ENCODE data around the gene SELENOO. TPM values are rescaled to one million over a fixed set of nuclear protein-coding genes. Genes with fewer than 3 reads are reported as not detected.

The SELENOO gene
- total and polyA plus RNA-seq, 2 donors from 2014 or later = 19.7 to 42.8 TPM

DNA sequence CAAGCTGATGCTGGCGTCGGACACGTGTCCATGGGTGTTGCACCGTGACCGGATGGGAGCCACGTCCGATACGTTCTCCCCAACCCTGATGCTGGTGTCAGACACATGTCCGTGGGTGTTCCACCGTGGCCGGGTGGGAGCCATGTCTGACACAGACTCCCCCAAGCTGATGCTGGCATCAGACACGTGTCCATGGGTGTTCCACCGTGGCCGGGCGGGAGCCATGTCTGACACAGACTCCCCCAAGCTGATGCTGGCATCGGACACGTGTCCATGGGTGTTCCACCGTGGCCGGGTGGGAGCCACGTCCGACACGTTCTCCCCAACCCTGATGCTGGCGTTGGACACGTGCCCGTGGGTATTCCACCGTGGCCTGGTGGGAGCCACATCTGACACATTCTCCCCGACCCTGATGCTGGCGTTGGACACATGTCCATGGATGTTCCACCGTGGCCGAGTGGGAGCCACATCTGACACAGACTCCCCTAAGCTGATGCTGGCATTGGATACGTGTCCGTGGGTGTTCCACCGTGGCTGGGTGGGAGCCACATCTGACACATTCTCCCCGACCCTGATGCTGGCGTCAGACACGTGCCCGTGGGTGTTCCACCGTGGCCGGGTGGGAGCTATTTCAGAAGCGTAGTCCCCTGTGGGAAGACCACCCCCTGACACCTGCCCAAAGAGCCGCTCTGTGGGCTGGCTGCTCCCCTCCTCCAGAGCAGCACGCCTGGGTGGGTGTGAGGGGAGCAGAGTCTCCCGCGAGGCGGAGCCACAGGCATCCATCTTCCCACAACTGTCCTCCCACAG lies 20.0 kb downstream of the SELENOO start:
- intact Hi-C loops (cut with DNase I) = no loop called here
- Histone ChIP-seq H3K27me3 (ENCODE audit: control insufficient read depth, insufficient read depth, low read length) (no peaks in the 10 kb centered on the region), H3K9ac (ENCODE audit: low read length in 3 of 3) (no peak overlapping the region), H3K4me3 (ENCODE audit: low read length in 3 of 3) (no peak overlapping the region), H3K9me3 (ENCODE audit: control insufficient read depth in 2 of 3, insufficient read depth in 1 of 3, low read length in 3 of 3) (no peaks in the 10 kb centered on the region), H3K27ac (ENCODE audit: low read depth in 2 of 2, low read length in 2 of 2) (no peak overlapping the region), H3K36me3 (ENCODE audit: control insufficient read depth in 2 of 3, insufficient read depth in 3 of 3, low read length in 3 of 3) (peaks cover 2 to 35% (median 28%) of the 10 kb centered on the region in 3 donors), H3K4me1 (ENCODE audit: control insufficient read depth in 2 of 3, insufficient read depth in 2 of 3, low read depth in 1 of 3, low read length in 3 of 3) (peaks cover 0 to 2% (median 0%) of the 10 kb centered on the region in 3 donors)
- TF ChIP-seq, protein P1, sequence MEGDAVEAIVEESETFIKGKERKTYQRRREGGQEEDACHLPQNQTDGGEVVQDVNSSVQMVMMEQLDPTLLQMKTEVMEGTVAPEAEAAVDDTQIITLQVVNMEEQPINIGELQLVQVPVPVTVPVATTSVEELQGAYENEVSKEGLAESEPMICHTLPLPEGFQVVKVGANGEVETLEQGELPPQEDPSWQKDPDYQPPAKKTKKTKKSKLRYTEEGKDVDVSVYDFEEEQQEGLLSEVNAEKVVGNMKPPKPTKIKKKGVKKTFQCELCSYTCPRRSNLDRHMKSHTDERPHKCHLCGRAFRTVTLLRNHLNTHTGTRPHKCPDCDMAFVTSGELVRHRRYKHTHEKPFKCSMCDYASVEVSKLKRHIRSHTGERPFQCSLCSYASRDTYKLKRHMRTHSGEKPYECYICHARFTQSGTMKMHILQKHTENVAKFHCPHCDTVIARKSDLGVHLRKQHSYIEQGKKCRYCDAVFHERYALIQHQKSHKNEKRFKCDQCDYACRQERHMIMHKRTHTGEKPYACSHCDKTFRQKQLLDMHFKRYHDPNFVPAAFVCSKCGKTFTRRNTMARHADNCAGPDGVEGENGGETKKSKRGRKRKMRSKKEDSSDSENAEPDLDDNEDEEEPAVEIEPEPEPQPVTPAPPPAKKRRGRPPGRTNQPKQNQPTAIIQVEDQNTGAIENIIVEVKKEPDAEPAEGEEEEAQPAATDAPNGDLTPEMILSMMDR (IDR thresholded peaks at IDR 0.05; ENCODE audit: borderline replicate concordance, extremely low read depth, insufficient read depth) = no peak
- no peak for DNase-seq
- no peak for FAIRE-seq

DNA sequence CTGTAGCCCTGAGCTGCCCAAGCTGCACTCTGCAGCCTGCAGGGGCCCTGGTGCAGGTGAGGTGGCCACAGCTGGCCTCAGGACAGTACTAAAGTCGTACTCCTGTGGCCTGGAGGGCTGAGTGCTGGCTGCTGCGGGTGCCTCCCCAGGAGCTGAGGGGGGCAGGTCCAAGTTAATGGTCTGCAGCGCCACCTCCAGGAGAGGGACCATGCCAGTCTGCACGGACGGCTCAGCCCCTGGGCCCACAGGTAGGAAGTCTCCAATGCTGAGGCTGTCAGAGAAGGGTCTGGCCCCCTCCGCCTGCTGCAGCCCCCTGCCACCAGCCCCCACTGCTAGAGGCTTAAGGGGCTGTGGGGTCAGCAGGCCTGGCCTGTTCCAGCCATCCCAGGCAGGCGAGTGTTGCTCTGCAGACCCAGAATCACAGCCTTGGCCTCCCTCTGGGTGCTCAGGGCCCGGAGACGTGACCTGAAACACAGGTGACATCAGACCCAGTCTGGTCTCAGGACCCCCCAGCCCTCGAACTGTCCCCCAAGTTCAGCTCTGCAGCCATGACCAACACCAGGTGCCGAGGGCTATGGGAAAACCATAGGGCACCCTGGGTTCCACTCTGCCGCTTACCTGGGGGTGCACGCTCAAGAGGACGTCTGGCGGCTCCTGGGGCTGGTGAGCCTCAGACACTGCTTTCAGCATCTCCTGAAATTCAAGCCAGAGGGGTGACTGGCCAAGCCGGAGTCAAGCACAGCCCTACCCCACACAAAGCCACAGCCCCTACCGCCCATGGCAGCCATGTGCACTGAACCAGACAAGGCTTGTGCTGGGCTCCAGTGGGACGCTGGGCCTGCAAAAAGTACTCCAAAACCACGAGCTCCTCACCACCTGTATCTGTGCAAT lies 20.8 kb downstream of the SELENOO start:
- TF ChIP-seq, protein P1 (IDR thresholded peaks at IDR 0.05; ENCODE audit: borderline replicate concordance, extremely low read depth, insufficient read depth) = no peak
- Histone ChIP-seq H3K27me3 (ENCODE audit: control insufficient read depth, insufficient read depth, low read length) (no peaks in the 10 kb centered on the region), H3K36me3 (ENCODE audit: control insufficient read depth in 2 of 3, insufficient read depth in 3 of 3, low read length in 3 of 3) (peaks cover 2 to 39% (median 27%) of the 10 kb centered on the region in 3 donors), H3K9ac (ENCODE audit: low read length in 3 of 3) (no peak overlapping the region), H3K4me3 (ENCODE audit: low read length in 3 of 3) (no peak overlapping the region), H3K4me1 (ENCODE audit: control insufficient read depth in 2 of 3, insufficient read depth in 2 of 3, low read depth in 1 of 3, low read length in 3 of 3) (peaks cover 0 to 2% (median 0%) of the 10 kb centered on the region in 3 donors), H3K9me3 (ENCODE audit: control insufficient read depth in 2 of 3, insufficient read depth in 1 of 3, low read length in 3 of 3) (no peaks in the 10 kb centered on the region), H3K27ac (ENCODE audit: low read depth in 2 of 2, low read length in 2 of 2) (no peak overlapping the region)
- intact Hi-C loops (cut with DNase I) = no loop called here
- no peak for DNase-seq
- no peak for FAIRE-seq

GRCh38 chr22:50222508-50222907 lies 21.7 kb downstream of the SELENOO start:
- no peak for DNase-seq
- peaks cover 2 to 37% (median 27%) of the 10 kb centered on the region in 3 donors for H3K36me3 ChIP-seq (ENCODE audit: control insufficient read depth in 2 of 3, insufficient read depth in 3 of 3, low read length in 3 of 3)
- no peak overlapping the region for H3K9ac ChIP-seq (ENCODE audit: low read length in 3 of 3)
- TF ChIP-seq, protein P1 (IDR thresholded peaks at IDR 0.05; ENCODE audit: borderline replicate concordance, extremely low read depth, insufficient read depth) = no peak
- no peaks in the 10 kb centered on the region for H3K27me3 ChIP-seq (ENCODE audit: control insufficient read depth, insufficient read depth, low read length)
- FAIRE-seq = no peak
- peaks cover 0 to 2% (median 0%) of the 10 kb centered on the region in 3 donors for H3K4me1 ChIP-seq (ENCODE audit: control insufficient read depth in 2 of 3, insufficient read depth in 2 of 3, low read depth in 1 of 3, low read length in 3 of 3)
- no peak overlapping the region for H3K4me3 ChIP-seq (ENCODE audit: low read length in 3 of 3)
- intact Hi-C loops (cut with DNase I) = no loop called here
- H3K27ac ChIP-seq (ENCODE audit: low read depth in 2 of 2, low read length in 2 of 2) = no peak overlapping the region
- no peaks in the 10 kb centered on the region for H3K9me3 ChIP-seq (ENCODE audit: control insufficient read depth in 2 of 3, insufficient read depth in 1 of 3, low read length in 3 of 3)
